Stimulated activated naive CD4-positive, alpha-beta T cell (primary cell): ENCODE data around the gene ABCC3.

Experiments used
- DNase-seq, 6 experiments: peaks; one replicate each; lab custom pipeline; 2025; lab: John Stamatoyannopoulos, UW

ABCC3 gene

DNA sequence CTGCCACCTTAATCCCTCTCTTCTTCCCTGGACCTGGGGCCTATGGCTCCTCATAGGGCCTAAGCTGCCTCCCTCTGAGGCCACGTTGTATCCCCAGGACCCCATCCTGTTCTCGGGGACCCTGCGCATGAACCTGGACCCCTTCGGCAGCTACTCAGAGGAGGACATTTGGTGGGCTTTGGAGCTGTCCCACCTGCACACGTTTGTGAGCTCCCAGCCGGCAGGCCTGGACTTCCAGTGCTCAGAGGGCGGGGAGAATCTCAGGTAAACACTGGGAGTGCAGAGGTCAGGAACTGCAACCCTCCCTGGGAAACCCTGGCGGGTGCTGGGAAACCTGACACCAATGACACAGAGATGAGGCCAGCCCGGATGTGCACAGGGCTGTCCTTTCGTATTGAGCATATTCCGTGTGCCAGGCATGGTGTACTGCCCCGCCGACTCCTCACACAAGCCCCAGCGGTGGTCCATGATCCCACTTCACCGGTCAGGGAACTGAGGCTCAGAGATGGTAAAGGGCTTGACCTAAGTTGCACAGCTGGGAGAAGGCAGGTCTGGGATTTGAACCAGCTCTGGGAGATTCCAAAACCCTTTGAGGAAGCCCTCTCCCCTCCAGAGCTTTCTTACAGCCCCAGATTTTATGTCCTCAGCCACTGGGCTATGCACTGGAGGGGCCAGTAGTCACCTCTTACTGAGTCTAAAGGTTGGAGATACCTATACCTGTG, 50.1 kb downstream of the ABCC3 start:
- no peak for DNase-seq

DNA sequence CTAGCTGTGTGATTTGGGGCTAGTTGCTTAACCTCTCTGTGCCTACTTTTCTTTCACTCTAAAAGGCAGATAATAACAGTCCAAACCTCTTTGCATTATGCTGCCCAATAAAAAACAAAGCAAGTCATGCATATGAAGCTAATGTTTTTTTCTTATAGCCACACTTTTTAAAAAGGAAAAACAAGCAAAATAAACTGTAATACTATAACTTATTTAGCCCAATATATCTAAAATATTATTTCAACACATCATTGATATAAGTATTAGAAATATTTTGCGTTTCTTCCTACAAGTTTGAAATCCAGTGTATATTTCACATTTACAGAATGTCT, 50.6 kb downstream of the ABCC3 start:
- DNase-seq = no peak

DNA sequence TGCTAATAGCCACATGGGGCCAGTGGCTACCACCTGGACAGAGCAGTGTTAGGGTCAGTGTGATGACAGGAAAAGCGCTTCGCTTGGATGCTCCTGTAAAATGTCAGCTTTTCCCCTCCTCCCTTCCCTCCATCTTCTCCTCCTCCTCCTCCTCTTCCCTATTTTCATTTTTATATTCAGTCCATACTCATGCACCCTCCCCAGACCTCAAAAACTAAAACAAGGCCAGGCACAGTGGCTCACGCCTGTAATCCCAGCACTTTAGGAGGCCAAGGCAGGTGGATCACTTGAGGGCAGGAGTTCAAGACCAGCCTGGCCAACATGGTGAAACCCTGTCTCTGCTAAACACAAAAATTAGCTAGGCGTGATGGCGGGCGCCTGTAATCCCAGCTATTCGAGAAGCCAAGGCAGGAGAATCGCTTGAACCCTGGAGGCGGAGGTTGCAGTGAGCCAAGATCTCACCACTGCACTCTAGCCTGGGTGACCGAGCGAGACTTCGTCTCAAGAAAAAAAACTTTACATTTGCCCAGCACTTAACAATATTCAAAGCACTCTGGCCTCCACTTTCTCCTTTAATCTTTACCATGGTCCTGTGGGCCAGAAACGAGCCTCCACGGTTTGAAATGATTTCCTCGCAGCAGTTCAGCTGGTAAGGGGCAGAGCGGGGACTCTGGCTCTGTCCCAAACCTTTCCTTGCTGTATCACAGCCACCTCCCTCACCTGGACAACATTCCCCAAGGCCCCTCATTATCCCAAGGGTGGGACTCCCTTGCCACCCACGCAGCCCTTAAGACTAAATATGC, 51.2 kb downstream of the ABCC3 start:
- no peak for DNase-seq

DNA sequence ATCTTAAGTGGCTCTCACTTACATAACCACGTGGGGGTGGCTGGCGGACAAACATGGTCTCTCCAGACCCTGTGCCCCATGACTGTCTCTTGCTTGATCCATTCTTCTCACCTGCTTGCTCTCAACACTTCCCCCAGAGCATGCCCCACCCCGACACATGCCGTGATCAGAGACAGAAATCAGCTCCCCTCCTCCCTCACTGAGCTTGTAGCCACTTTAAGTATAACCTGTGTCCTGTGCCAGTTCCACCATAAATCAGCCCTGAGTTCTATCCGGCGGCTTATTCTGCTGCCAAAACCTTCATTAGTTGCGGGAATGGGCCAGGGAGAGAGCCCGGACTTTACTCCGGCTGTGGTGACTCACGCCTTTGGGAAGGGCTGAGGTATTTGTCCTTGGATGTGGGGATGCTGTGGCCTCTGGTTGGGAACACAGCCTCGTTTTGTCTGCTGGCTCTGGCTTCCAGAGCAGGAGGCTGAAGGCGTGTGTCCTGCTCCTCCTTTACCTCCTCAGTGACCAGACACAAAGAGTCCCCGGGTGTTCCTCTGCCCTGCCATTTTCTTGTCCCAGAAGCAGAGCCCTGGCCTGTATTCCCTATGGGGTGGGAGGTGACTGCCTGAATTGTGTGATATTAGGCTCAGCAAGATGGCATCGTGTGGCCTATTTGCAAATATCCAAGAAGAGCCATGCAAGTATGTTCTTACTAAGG, 52.0 kb downstream of the ABCC3 start:
- DNase-seq = no peak

DNA sequence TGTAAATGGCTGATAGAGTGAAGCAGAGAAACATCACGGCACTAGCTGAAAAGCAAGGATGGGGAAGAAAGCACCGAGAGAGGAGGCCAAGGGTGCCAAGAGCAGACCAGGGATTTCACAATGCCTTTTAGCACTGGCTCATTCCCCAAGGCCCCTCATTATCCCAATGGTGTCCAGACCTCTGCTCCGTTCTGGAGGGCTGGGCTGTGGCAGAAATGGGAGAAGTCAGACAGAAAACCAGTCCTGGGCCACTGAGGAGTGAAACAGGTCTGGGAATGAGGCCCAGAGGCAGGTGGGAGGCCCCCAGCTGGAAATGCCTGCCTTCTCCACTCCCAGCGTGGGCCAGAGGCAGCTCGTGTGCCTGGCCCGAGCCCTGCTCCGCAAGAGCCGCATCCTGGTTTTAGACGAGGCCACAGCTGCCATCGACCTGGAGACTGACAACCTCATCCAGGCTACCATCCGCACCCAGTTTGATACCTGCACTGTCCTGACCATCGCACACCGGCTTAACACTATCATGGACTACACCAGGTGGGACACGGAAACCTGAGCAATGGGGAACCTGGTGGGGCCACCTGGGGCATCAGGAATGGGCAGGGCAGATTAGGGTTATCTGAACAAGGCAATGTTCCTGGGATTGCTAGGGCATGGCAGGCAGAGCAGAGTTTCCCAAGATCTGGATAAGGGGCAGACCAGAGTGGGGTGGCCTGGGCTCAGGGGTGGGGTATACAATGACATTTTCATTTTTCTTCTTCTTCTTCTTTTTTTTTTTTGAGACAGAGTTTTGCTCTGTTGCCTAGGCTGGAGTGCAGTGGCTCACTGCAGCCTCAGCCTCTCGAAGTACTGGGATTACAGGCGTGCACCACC, 52.8 kb downstream of the ABCC3 start:
- DNase-seq = no peak

DNA sequence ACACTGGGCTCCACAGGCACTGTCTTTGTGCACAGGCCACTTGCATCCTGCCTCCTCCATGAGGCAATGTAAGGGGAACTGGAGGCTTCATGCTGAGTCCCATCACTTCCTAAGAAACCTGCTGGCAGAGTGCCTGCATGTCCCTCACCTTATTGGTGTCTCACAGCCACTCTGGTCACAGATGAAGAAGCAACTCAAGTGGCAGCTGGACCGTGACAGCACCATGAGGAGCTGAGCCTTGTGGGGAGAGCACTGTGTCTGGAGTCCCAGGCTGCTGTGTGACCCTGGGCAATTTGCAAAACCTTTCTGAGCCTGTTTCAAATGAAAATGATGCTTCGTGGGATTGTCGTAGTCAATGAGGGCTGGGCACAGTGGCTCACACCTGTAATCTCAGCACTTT, 53.6 kb downstream of the ABCC3 start:
- DNase-seq = no peak

DNA sequence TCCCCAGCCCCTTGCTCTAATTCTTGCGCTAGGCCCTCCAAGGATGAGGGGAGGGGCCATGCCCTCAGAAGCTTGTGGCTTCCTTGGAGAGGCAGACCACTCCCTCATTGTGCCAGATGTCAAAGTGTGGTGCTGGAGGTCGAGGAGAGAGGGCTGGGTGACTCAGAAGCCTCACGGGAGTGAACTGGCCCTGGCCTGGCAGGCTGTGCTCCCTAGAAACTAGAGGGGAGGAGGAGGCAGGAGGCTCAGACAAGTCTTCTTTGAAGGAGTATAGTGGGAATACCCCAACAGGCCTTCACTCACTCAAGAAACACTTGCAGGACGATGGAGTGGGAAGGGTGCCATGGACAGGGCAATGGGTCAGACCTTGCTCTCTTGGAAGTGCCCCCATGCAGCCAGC, 54.6 kb downstream of the ABCC3 start:
- no peak for DNase-seq

DNA sequence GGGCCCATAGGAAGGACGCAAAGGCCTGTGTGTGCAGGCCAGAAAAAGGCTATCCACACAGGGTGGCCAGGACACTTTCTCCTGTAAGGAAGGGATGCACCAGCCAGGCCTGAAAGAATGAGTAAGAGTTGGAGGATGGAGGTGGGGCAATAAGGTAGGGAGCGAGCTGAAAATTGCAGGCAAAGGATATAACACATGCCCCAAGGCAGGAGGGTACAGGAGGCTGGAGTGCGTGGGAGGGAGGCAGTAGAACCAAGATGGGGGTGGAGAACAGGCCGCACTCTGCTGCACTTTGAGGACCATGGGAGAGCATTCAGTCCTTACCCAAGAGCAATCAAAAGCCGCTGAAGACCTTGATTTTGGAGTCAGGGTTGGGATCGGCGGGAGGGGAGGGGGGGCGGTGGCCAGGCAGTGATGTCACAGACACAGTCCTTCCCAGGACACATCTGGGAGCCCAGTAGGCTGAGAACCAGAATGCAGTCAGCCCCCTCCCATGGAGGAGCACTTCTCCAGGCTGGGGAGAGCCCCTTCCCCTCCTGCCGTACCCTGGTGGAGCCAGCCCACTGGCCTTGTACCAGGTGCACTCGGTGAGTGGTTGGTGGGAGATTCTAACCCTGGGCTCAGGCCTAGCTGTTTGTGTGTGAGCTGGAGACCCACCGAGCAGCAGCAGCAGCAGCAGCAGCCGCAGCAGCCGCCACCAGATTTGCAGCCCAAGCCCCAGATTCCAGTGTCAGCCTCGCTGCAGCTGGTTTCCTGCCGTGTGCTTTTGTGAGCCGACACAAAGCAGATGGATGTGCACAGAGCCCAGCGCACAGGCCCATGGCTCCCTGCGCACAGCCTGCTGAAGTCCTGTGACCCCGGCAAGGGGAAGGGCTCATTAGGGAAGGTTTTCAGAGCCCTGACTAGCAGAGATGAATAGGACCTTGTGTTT, 55.5 kb downstream of the ABCC3 start:
- no peak for DNase-seq

DNA sequence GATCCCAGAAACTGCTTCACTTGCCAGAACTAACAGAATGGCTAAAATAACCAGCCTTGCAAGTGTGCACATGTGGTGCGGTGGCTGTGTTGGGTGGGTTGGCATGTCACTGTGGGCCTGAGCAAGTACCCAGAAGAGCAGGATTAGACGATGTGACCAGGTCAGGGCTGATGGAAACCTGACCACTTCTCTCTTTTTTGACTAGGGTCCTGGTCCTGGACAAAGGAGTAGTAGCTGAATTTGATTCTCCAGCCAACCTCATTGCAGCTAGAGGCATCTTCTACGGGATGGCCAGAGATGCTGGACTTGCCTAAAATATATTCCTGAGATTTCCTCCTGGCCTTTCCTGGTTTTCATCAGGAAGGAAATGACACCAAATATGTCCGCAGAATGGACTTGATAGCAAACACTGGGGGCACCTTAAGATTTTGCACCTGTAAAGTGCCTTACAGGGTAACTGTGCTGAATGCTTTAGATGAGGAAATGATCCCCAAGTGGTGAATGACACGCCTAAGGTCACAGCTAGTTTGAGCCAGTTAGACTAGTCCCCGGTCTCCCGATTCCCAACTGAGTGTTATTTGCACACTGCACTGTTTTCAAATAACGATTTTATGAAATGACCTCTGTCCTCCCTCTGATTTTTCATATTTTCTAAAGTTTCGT, 56.3 kb downstream of the ABCC3 start:
- no peak for DNase-seq

DNA sequence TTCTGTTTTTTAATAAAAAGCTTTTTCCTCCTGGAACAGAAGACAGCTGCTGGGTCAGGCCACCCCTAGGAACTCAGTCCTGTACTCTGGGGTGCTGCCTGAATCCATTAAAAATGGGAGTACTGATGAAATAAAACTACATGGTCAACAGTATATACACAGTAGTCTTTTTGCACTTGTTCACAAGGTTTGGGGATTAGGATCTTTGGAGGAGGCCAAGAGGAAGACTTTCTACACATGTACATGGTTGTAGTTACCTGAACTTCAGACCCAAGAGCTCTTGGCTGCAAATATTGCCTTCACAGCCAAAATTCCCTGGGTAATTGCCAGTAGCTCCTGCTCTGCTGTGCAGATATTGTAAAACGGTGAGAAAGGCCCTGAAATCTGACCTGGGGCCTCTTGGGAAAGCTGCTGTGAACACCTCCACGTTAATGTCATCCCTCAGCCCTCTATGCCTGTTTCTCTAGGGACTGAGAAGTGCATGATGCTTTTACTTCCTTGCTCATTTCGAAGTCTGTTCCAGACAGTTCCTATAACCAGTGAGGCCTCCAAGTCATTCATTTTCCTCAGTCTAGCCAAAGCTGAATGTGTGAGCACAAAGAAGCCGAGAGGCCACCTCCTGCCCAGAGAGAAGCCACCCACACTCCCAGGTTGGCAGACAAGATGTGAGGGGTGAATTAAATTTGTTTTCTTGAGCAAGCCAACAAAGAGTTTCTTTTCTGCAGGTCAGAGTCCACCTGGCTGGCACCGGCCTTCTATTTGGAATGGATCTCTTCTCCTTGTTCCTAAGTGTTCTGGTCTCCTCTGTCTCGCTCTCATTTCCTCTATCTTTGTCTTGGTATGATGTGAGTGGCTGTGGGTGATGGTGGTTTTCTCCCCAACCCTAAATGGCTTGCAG, 57.1 kb downstream of the ABCC3 start:
- DNase-seq = no peak

DNA sequence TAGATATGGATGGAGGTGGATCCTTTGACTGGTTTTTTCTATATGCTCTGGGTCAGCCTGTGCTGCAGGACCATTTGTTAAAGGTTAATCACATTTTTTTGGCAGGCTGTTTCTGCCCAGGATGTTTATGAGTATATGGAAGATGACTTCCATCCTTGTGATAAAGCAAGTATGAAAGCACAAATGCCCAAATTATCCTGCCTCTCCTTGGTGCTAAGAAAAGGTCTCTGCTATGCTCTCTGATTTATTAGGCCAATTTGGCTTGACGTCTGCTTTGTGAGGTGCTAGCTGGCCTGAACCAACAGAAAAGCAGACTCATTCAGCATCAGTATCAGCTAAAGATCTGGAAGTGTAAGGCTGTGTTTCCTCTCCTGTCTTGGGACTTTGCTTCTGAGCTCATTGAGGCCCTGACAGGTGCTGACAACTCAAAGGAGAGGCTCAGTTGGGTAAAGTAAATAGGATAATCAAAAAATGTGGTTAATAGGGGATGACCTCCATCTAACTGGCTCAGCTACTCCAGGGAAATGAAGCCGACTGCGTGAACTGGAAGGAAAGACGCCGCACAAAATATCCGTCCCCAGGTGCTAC, 57.9 kb downstream of the ABCC3 start:
- no peak for DNase-seq

DNA sequence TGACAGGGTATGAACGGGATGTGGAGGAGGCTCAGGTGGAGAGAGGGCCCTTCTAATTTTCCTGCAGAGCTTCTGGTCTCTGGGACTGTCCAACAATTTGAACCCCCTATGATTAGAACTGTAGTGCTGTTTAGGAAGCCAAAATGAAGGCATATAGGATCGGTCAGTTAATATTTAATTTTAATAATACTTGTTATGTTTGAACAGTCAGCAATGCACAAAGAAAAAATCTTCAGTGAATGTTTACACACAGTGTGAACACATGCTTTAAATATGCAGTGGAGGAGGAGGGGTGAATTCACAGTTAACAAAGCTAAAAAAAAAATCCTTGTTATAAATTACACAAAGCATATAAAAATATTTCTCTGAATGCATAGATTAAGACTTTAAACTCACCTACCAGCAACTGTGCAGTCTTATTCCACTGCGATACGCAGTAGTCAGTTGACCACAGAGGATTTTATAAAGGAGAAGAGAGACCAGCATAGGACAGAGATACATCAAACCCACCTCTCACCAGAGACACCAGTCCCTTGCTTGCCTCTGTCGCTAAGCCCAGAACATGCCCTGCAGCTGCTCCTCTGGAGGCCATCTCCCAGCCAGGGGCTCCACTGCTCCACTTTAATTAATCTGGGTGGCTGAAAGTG, 58.5 kb downstream of the ABCC3 start:
- no peak for DNase-seq

DNA sequence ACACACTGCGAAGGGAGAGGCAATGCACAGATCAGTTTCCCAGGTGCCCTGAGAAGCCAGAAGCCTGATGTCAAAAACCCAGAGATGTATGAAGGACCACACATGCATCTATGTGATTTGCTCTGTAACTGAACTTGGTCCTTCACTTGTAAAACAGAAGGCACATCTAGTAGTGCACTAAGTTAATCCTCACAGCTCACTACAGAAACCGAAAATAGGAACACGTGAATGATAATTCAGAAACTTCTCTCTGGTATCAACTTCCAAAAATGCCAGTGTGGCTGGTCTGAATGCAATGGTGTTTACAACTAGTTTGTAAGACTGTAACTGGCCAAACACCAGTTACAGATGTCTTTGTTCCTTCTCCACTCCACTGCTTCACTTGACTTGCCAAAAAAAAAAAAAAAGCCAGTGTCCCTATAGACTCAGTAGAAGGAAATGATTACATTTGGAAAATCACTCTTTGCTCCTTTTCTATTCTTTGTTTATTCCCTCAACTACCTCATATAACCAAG, 61.7 kb downstream of the ABCC3 start:
- no peak for DNase-seq

DNA sequence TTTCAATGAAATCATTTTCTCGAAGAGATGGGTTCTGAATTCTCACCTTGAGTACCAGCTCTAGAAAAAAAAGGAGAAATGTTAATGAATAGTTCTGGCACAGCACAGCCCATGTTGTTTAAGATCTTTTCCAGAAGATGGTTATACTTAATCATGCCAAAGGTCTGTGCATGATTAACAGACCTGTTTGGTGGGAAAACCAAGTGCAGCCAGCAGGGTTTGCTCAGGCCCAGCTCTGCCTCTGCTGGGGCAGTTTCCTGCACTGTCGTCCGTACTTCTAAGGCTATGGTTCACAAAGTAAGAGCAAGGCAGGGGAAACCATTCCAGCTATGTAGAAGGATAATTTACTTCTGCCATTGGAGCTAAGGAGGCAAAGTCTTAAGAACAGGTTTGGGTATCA, 62.4 kb downstream of the ABCC3 start:
- no peak for DNase-seq

DNA sequence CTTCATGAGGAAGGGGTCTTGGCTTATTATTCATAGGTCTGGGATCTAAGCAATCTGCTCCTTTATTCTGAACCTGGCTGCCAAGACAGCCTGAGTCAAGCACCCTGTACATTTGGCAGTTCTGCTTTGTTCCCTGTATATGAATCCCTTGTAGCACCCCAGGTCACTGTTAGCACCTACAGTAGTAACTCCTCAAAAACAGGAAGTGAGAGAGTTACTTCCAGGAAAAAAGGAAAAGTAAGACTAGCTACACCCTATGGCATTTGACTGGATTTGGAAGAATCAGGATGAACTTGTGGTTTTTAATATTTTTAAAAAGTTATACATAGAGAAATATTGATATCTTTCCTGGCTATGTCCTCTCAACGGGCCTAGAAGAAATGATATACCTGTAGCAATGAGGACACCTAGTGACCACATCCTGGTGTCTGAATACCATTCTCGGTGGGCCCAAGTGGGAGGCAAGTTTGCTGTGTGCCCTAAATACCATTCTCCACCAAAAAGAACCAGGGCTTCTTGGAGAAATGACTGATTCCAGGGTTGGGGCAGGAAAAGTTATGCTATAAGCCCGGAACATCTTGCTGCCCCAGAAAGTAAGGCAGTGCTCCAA, 63.1 kb downstream of the ABCC3 start:
- DNase-seq = no peak

DNA sequence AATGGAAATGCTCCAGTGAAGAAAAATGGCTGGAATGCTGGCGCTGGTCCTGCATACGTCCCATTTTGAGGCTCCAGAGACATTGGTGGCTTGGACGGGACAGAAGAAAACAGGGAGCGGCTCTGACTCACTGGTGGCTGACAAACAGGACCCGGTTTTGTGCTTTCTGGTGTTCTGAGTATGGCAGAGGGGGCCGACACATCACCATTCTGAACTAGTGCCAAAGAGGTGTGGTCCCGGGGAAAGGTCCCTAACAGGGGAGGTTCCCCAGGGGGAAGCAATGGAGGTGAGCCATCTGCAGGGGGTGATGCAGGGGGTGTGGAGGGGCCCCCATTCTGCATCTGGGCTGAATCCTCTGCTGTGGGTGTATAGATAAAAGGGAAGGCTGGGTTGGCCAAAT, 64.7 kb downstream of the ABCC3 start:
- DNase-seq = no peak

DNA sequence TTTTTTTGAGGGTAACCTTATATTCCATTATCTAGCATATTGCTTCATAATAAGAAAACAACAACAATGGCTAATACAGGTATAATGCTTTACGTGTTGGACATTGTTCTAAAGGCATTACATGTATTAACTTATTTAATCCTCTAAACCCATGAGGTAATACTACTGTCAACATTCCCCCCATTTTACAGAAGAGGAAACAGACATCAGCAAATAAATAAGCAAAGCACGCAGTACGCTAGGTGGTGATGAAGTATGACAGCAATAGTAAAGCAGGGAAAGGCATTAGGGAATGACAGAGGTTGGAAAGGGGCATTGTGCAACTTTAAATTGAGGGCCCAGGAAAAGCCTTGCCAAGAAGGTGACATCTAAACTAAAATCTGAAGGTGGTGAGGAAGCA, 68.5 kb downstream of the ABCC3 start:
- DNase-seq = no peak
